A549 (cell line): ENCODE data around the gene UBE2D4. TPM values are rescaled to one million over a fixed set of nuclear protein-coding genes. Genes with fewer than 3 reads are reported as not detected.

ENCODE experiments used
- ATAC-seq, 2 experiments: fragments of 200-7000 bp in 1 of 2; fragments of >200 bp in 1 of 2; cut with Nextera tagmentation in 1 of 2; cut with Tn5 transposase in 1 of 2; 3 replicates each; pipeline versions ENCODE4 v1.8.0 to v1.9.1; 2018 to 2020; ENCODE audit warnings: mild to moderate bottlenecking in 1 of 2, moderate library complexity in 1 of 2
- CTCF ChIA-PET: fragments of 300-600 bp; sonication (Branson Sonifier 250); formaldehyde crosslinking; extraction: SDS; loops from one replicate; lab custom pipeline; 2021; ENCODE audit warnings: antibody characterized with exemption, inconsistent platforms; lab: Yijun Ruan, JAX
- POLR2A ChIA-PET: fragments of 350-600 bp; formaldehyde crosslinking; extraction: SDS; loops from one replicate; lab custom pipeline; 2021; ENCODE audit warnings: antibody characterized with exemption, inconsistent platforms; lab: Yijun Ruan, JAX
- DNase-seq, 2 experiments: peaks; one replicate each; pipeline versions ENCODE4 v3.0.0 to v3.0.0-alpha.2; 2011 to 2016; ENCODE audit warnings: low read depth in 1 of 2, low spot score in 1 of 2
- FAIRE-seq: peaks from 2 replicates; lab custom pipeline; 2011; peaks lifted over from hg19 to GRCh38; lab: Jason Lieb, UNC
- H3K27ac ChIP-seq, 2 experiments: fragments of >200 bp; sonication (Bioruptor Twin); formaldehyde crosslinking; 3 replicates each; pipeline ENCODE4 v1.5.1; 2016 to 2017
- H3K4me1 ChIP-seq: fragments of >200 bp; sonication (Bioruptor Twin); formaldehyde crosslinking; 3 replicates; pipeline ENCODE4 v1.6.1; 2016
- H3K4me2 ChIP-seq: fragments of >200 bp; sonication (Bioruptor Twin); formaldehyde crosslinking; 3 replicates; pipeline ENCODE4 v1.6.1; 2016
- H3K4me3 ChIP-seq: fragments of >200 bp; sonication (Bioruptor Twin); formaldehyde crosslinking; 3 replicates; pipeline ENCODE4 v1.5.1; 2016
- H3K9me3 ChIP-seq: fragments of >200 bp; sonication (Bioruptor Twin); formaldehyde crosslinking; 3 replicates; pipeline ENCODE4 v1.6.1; 2016
- BCL3 ChIP-seq: fragments of >200 bp; sonication (Bioruptor Twin); formaldehyde crosslinking; IDR thresholded peaks from 3 replicates; pipeline ENCODE4 v1.6.1; 2016
- BHLHE40 ChIP-seq: IDR thresholded peaks from 2 replicates; pipeline ENCODE4 v1.6.1; 2012; ENCODE audit warnings: low read depth, low read length, inconsistent platforms
- CBX8 ChIP-seq: fragments of 200-600 bp; sonication (generic); IDR thresholded peaks from 2 replicates; pipeline ENCODE4 v1.6.1; 2016
- CEBPB ChIP-seq, 2 experiments: fragments of >200 bp in 1 of 2; sonication (Bioruptor Twin) in 1 of 2; formaldehyde crosslinking in 1 of 2; IDR thresholded peaks; 2 replicates each; pipeline ENCODE4 v1.6.1; 2012 to 2016
- CHD2 ChIP-seq: fragments of 150-350 bp; IDR thresholded peaks from 2 replicates; pipeline ENCODE4 v1.6.1; 2014; ENCODE audit warnings: low read length; ENCODE audit not compliant: partially characterized antibody
- CHD4 ChIP-seq: fragments of 200-600 bp; sonication (generic); IDR thresholded peaks from 2 replicates; pipeline ENCODE4 v1.6.1; 2016; ENCODE audit warnings: antibody characterized with exemption, mild to moderate bottlenecking, borderline replicate concordance
- CTCF ChIP-seq: fragments of >200 bp; sonication (Bioruptor Twin); formaldehyde crosslinking; IDR thresholded peaks from 3 replicates; pipeline ENCODE4 v1.5.1; 2016
- ELK1 ChIP-seq: fragments of 150-350 bp; IDR thresholded peaks from 2 replicates; pipeline ENCODE4 v1.6.1; 2014; ENCODE audit warnings: low read depth, mild to moderate bottlenecking, low read length
- ESRRA ChIP-seq: fragments of 150-350 bp; IDR thresholded peaks from 2 replicates; pipeline ENCODE4 v1.6.1; 2014; ENCODE audit warnings: mild to moderate bottlenecking, low read length, borderline replicate concordance
- FOXS1 ChIP-seq: fragments of 250-450 bp; sonication (Bioruptor Pico); IDR thresholded peaks from 2 replicates; pipeline ENCODE4 v1.5.0; 2020; ENCODE audit warnings: mild to moderate bottlenecking, moderate library complexity
- GATA3 ChIP-seq: IDR thresholded peaks from 2 replicates; pipeline ENCODE4 v1.6.1; 2012; ENCODE audit warnings: borderline replicate concordance
- HES2 ChIP-seq: fragments of >200 bp; sonication (Bioruptor Twin); formaldehyde crosslinking; IDR thresholded peaks from 2 replicates; pipeline ENCODE4 v1.6.1; 2016
- HEYL ChIP-seq: fragments of 250-450 bp; sonication (Bioruptor Pico); IDR thresholded peaks from 2 replicates; pipeline ENCODE4 v1.8.0; 2021; ENCODE audit warnings: mild to moderate bottlenecking, moderate library complexity
- HMGXB4 ChIP-seq: fragments of 250-450 bp; sonication (Bioruptor Pico); IDR thresholded peaks from 2 replicates; pipeline ENCODE4 v1.5.0; 2021; ENCODE audit warnings: mild to moderate bottlenecking, moderate library complexity, borderline replicate concordance
- JUNB ChIP-seq: fragments of >200 bp; sonication (Bioruptor Twin); formaldehyde crosslinking; IDR thresholded peaks from 2 replicates; pipeline ENCODE4 v1.6.1; 2016
- KDM1A ChIP-seq: fragments of 200-600 bp; sonication (generic); IDR thresholded peaks from 2 replicates; pipeline ENCODE4 v1.6.1; 2016; ENCODE audit warnings: low read depth, mild to moderate bottlenecking
- KDM5A ChIP-seq: fragments of 200-600 bp; sonication (generic); IDR thresholded peaks from 2 replicates; pipeline ENCODE4 v1.6.1; 2016; ENCODE audit warnings: antibody characterized with exemption, mild to moderate bottlenecking
- MYC ChIP-seq: IDR thresholded peaks from 2 replicates; pipeline ENCODE4 v1.6.1; 2012; ENCODE audit warnings: mild to moderate bottlenecking, inconsistent platforms, low read length, improper control_type of control experiment, borderline replicate concordance
- PHF8 ChIP-seq: fragments of 200-600 bp; sonication (generic); IDR thresholded peaks from 2 replicates; pipeline ENCODE4 v1.6.1; 2016; ENCODE audit warnings: low read depth, mild to moderate bottlenecking, antibody characterized with exemption, moderate library complexity, borderline replicate concordance
- POLR2A ChIP-seq: IDR thresholded peaks from 2 replicates; pipeline ENCODE4 v1.6.1; 2012; ENCODE audit warnings: mild to moderate bottlenecking, low read length
- POLR2AphosphoS2 ChIP-seq: conservative IDR thresholded peaks from 2 replicates; pipeline ENCODE4 v1.6.1; 2012; ENCODE audit warnings: low read length, improper control_type of control experiment, inconsistent platforms
- SMC3 ChIP-seq: fragments of >200 bp; sonication (Bioruptor Twin); formaldehyde crosslinking; IDR thresholded peaks from 3 replicates; pipeline ENCODE4 v1.6.1; 2018; ENCODE audit warnings: inconsistent platforms
- SREBF2 ChIP-seq: fragments of 450-650 bp; IDR thresholded peaks from 2 replicates; pipeline ENCODE4 v1.6.1; 2014; ENCODE audit warnings: mild to moderate bottlenecking, moderate library complexity
- TFCP2L1 ChIP-seq: fragments of 250-450 bp; sonication (Bioruptor Pico); IDR thresholded peaks from 2 replicates; pipeline ENCODE4 v1.5.0; 2021; ENCODE audit warnings: mild to moderate bottlenecking
- TP53 ChIP-seq: fragments of 250-450 bp; sonication (Bioruptor Pico); IDR thresholded peaks from 2 replicates; pipeline ENCODE4 v1.5.0; 2021; ENCODE audit warnings: mild to moderate bottlenecking, moderate library complexity
- ZFP36 ChIP-seq: fragments of 450-650 bp; IDR thresholded peaks from 2 replicates; pipeline ENCODE4 v1.6.1; 2014; ENCODE audit warnings: borderline replicate concordance; ENCODE audit not compliant: partially characterized antibody
- ZNF302 ChIP-seq: fragments of 250-450 bp; sonication (Bioruptor Pico); IDR thresholded peaks from 2 replicates; pipeline ENCODE4 v1.9.0; 2021; ENCODE audit warnings: inconsistent platforms, mild to moderate bottlenecking, moderate library complexity
- WGBS: methylation state at CpG from one replicate; pipeline ENCODE4 v1.1.6; 2017; ENCODE audit errors: missing lambda C conversion rate; 5-methylcytosine and 5-hydroxymethylcytosine counted together
- polyA plus RNA-seq, 4 experiments: library from polyadenylated mRNA; depleted of rRNA in 3 of 4; stranded (reverse); fragments of >200 nt; fragmentation: RNase III in 1 of 4; extraction: RNeasy Plus Mini Kit Qiagen cat#74134 plus additional on column Dnase treatment in 1 of 4; gene quantifications; 2 replicates in 3 of 4; 3 replicates in 1 of 4; pipeline ENCODE4 v1.2.3, GENCODE V29; 2011 to 2017

The UBE2D4 gene
- polyA plus RNA-seq, 2 of the 4 experiments (the other 2 are of a cell fraction): 8.4 to 14.0 TPM

- Histone ChIP-seq H3K4me3 (no peak overlapping the region), H3K4me2 (no peak overlapping the region), H3K9me3 (no peaks in the 10 kb centered on the region), H3K27ac (no peak overlapping the region), H3K4me1 (no peaks in the 10 kb centered on the region)
- no peak for ATAC-seq
- no peak for TF ChIP-seq HES2
- no peak for TF ChIP-seq KDM5A
- TF ChIP-seq CTCF: no peak
- no peak for TF ChIP-seq CEBPB (IDR thresholded peaks at IDR 0.05)
- TF ChIP-seq TP53 (CRISPR knock-in tag): no peak
- no peak for TF ChIP-seq FOXS1 (CRISPR knock-in tag)
- TF ChIP-seq CHD4: no peak
- TF ChIP-seq ZFP36: no peak
- TF ChIP-seq ZNF302 (CRISPR knock-in tag): no peak
- no peak for TF ChIP-seq JUNB
- TF ChIP-seq PHF8: no peak
- no peak for TF ChIP-seq HMGXB4
- TF ChIP-seq SREBF2: no peak
- no peak for TF ChIP-seq CHD2
- no peak for TF ChIP-seq POLR2A
- no peak for TF ChIP-seq ELK1
- TF ChIP-seq KDM1A: no peak
- no peak for TF ChIP-seq TFCP2L1
- no peak for TF ChIP-seq GATA3
- TF ChIP-seq BHLHE40: no peak
- no peak for DNase-seq
- ChIA-PET CTCF (interaction anchor here (0.9 to 1.5 kb wide), 6 partner anchors 10 to 52 kb away, joined by 3 to 4 read pairs (median 3); no protein-coding TSS in a partner anchor), POLR2A (no interaction called here)
- WGBS: 92% methylated on average over 12 of the region's 12 CpGs
- no peak for FAIRE-seq
Observed at GRCh38 chr7:43891069-43891955, 34.9 kb upstream of the UBE2D4 start.

GRCh38 chr7:43895847-43896415, 30.3 kb upstream of the UBE2D4 start:
- DNase-seq (no peak), FAIRE-seq (no peak), ATAC-seq (no peak)
- Histone ChIP-seq H3K9me3 (no peaks in the 10 kb centered on the region), H3K4me3 (no peak overlapping the region), H3K27ac (no peak overlapping the region), H3K4me2 (no peak overlapping the region), H3K4me1 (no peaks in the 10 kb centered on the region)
- WGBS: 90% methylated on average over 8 of the region's 8 CpGs
- TF ChIP-seq ESRRA (no peak), TFCP2L1 (no peak), HEYL (CRISPR knock-in tag) (no peak), CBX8 (no peak), BHLHE40 (no peak), POLR2AphosphoS2 (no peak), MYC (no peak), SMC3 (no peak), BCL3 (no peak), PHF8 (no peak), POLR2A (no peak)
- POLR2A ChIA-PET: no interaction called here
- CTCF ChIA-PET: interaction anchor here (0.6 to 0.7 kb wide), 2 partner anchors 16 to 61 kb away, joined by 3 read pairs; no protein-coding TSS in a partner anchor
